Neuronal stem cell (in vitro differentiated cells): ENCODE data around the gene NFATC3.

Experiments used
- DNase-seq: peaks from one replicate; pipeline ENCODE4 v3.0.0-alpha.2; 2013; ENCODE audit warnings: low spot score
- H2AFZ ChIP-seq: one replicate; pipeline ENCODE4 v1.6.1; 2013; ENCODE audit warnings: mild to moderate bottlenecking, low read length, inconsistent platforms
- H2AK5ac ChIP-seq: 2 replicates; pipeline ENCODE4 v1.6.1; 2013; ENCODE audit warnings: low read depth, mild to moderate bottlenecking, inconsistent platforms, low read length, moderate library complexity, mixed read lengths
- H2BK120ac ChIP-seq: 2 replicates; pipeline ENCODE4 v1.6.1; 2013; ENCODE audit warnings: low read depth, mild to moderate bottlenecking, inconsistent platforms, low read length, moderate library complexity, mixed read lengths
- H2BK12ac ChIP-seq: one replicate; pipeline ENCODE4 v1.6.1; 2013; ENCODE audit warnings: low read length, inconsistent platforms
- H2BK15ac ChIP-seq: 2 replicates; pipeline ENCODE4 v1.6.1; 2013; ENCODE audit warnings: mild to moderate bottlenecking, low read length, inconsistent platforms, mixed read lengths
- H2BK5ac ChIP-seq: one replicate; pipeline ENCODE4 v1.6.1; 2013; ENCODE audit warnings: inconsistent platforms, mild to moderate bottlenecking, low read length, moderate library complexity
- H3K14ac ChIP-seq: one replicate; pipeline ENCODE4 v1.6.1; 2013; ENCODE audit warnings: low read length, inconsistent platforms
- H3K18ac ChIP-seq: 2 replicates; pipeline ENCODE4 v1.6.1; 2013; ENCODE audit warnings: low read length, inconsistent platforms
- H3K23ac ChIP-seq: 2 replicates; pipeline ENCODE4 v1.6.1; 2013; ENCODE audit warnings: low read depth, mild to moderate bottlenecking, mixed read lengths, low read length, inconsistent platforms; ENCODE audit not compliant: poor library complexity
- H3K27ac ChIP-seq: replicated peaks from 3 replicates; pipeline ENCODE4 v1.5.1; 2013; ENCODE audit warnings: low read length, inconsistent platforms
- H3K27me3 ChIP-seq, 3 experiments: 2 replicates each; pipeline ENCODE4 v1.6.1; 2013; ENCODE audit warnings: low read length in 3 of 3, mild to moderate bottlenecking in 2 of 3, inconsistent platforms in 1 of 3, low read depth in 1 of 3, mixed read lengths in 1 of 3, moderate library complexity in 1 of 3; ENCODE audit not compliant: control insufficient read depth in 3 of 3, insufficient read depth in 3 of 3
- H3K36me3 ChIP-seq, 2 donors: replicated peaks in 1 of 2; 2 replicates each; pipeline ENCODE4 v1.6.1; 2013; ENCODE audit warnings: low read length in 2 of 2; ENCODE audit not compliant: control insufficient read depth in 2 of 2, insufficient read depth in 2 of 2
- H3K4ac ChIP-seq: 2 replicates; pipeline ENCODE4 v1.6.1; 2013; ENCODE audit warnings: inconsistent platforms, mild to moderate bottlenecking, low read length, moderate library complexity
- H3K4me1 ChIP-seq, 2 donors: 1 replicate in 1 of 2; 2 replicates in 1 of 2; pipeline ENCODE4 v1.6.1; 2013; ENCODE audit warnings: low read length in 2 of 2, low read depth in 1 of 2; ENCODE audit not compliant: control insufficient read depth in 2 of 2, insufficient read depth in 1 of 2
- H3K4me2 ChIP-seq: one replicate; pipeline ENCODE4 v1.6.1; 2013; ENCODE audit warnings: mild to moderate bottlenecking, low read length, inconsistent platforms; ENCODE audit not compliant: insufficient read depth, poor library complexity, severe bottlenecking
- H3K4me3 ChIP-seq, 2 donors: 2 replicates each; pipeline ENCODE4 v1.5.1; 2013; ENCODE audit warnings: low read length in 2 of 2, mild to moderate bottlenecking in 2 of 2, inconsistent platforms in 1 of 2, moderate library complexity in 1 of 2
- H3K79me1 ChIP-seq: one replicate; pipeline ENCODE4 v1.6.1; 2013; ENCODE audit warnings: low read depth, mild to moderate bottlenecking, inconsistent platforms, low read length, moderate library complexity
- H3K9ac ChIP-seq: one replicate; pipeline ENCODE4 v1.6.1; 2013; ENCODE audit warnings: mild to moderate bottlenecking, low read depth, low read length, inconsistent platforms; ENCODE audit not compliant: poor library complexity
- H3K9me3 ChIP-seq, 2 donors: replicated peaks in 1 of 2; 2 replicates each; pipeline versions ENCODE3 to v1.6.1; 2013; ENCODE audit warnings: low read length in 2 of 2, mild to moderate bottlenecking in 2 of 2, inconsistent platforms in 1 of 2, low read depth in 1 of 2, mixed read lengths in 1 of 2, moderate library complexity in 1 of 2; ENCODE audit not compliant: control insufficient read depth in 2 of 2, insufficient read depth in 1 of 2
- H4K8ac ChIP-seq: one replicate; pipeline ENCODE4 v1.6.1; 2013; ENCODE audit warnings: low read depth, mild to moderate bottlenecking, inconsistent platforms, low read length, moderate library complexity
- H4K91ac ChIP-seq: one replicate; pipeline ENCODE4 v1.6.1; 2013; ENCODE audit warnings: low read length, low read depth, mild to moderate bottlenecking, inconsistent platforms; ENCODE audit not compliant: poor library complexity
- WGBS, 2 donors: extraction: QIAGEN DNeasy Blood & Tissue Kit; methylation state at CpG; one replicate each; pipeline ENCODE4 v1.1.7; 2013; ENCODE audit warnings: missing lambda C conversion rate in 2 of 2, mixed read lengths in 1 of 2; ENCODE audit not compliant: insufficient read length in 2 of 2, insufficient replicate concordance in 1 of 2; ENCODE audit errors: extremely low coverage in 2 of 2; 5-methylcytosine and 5-hydroxymethylcytosine counted together

The NFATC3 gene

DNA sequence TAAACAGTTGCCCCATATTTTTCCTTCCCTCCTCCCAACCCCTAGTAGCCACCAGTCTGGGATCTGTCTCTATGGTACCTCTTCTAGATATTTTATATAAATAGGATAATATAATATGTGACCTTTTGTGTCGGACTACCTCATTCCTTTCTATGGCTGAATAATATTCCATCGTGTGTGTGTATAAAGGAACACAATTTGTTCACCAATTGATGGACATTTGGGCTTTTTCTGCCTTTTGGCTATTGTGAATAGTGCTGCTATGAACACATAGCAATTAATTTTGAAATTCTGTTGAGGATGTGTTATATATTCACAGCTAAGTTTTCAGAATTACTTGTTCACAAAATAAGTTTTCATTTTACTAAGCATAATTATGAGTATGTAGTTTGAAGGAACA is 2.5 kb downstream of the NFATC3 start:
- no peak overlapping the region for H3K14ac ChIP-seq
- H3K4me2 ChIP-seq = no peak overlapping the region
- H3K4me1 ChIP-seq = peaks cover 7 to 19% of the 10 kb centered on the region in 2 donors
- no peak overlapping the region for H2BK15ac ChIP-seq
- no CpG with 5 or more reads among the region's 2 CpGs for WGBS, 2 donors
- no peak overlapping the region for H3K9ac ChIP-seq
- no peak overlapping the region for H2BK12ac ChIP-seq
- no peaks in the 10 kb centered on the region for H3K9me3 ChIP-seq
- H4K91ac ChIP-seq = no peak overlapping the region
- H3K23ac ChIP-seq = no peak overlapping the region
- H3K4ac ChIP-seq = no peak overlapping the region
- DNase-seq = no peak
- no peaks in the 10 kb centered on the region for H3K27me3 ChIP-seq
- H2BK120ac ChIP-seq = no peak overlapping the region
- no peaks in the 10 kb centered on the region for H3K36me3 ChIP-seq
- no peak overlapping the region for H2BK5ac ChIP-seq
- no peak overlapping the region for H2AK5ac ChIP-seq
- no peak overlapping the region for H4K8ac ChIP-seq
- peaks cover 1% of the 10 kb centered on the region for H3K79me1 ChIP-seq
- H3K18ac ChIP-seq = no peak overlapping the region
- peak overlapping the region in 1 of 2 donors; percentile 96 for H3K4me3 ChIP-seq
- H3K27ac ChIP-seq = no peak overlapping the region
- H2AFZ ChIP-seq = no peak overlapping the region

DNA sequence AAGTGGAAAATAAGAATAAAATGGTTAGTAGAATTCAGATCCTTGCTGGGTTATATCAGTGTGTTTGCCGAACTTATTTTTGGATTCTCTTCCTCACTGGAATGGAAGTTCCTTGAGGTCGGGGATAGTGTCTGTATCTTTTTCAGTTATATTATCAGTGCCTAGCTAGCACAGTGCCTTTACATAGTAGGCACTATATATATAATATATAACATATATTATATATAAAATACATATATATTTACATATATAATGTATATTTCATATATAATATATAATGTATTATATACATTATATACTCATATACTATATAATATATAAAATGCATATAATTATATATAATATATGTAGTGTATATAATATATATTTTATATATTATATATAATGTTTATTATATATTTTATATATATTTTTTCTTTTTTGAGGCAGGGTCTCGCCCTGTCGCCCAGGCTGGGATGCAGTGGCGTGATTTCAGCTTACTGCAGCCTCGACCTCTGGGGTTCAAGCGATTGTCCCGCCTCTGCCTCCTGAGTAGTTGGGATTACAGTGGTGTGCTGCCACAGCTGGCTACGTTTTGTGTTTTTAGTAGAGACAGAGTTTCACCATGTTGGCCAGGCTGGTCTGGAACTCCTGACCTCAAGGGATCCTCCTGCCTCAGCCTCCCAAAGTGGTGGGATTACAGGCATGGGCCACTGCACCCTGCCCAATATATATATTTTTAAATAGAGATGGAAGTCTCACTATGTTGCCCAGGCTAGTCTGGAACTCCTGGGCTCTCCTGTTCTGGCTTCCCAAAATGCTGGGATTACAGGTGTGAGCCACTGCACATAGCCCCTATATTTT is 3.2 kb downstream of the NFATC3 start:
- Histone ChIP-seq H3K18ac (no peak overlapping the region), H3K23ac (no peak overlapping the region), H3K4me2 (no peak overlapping the region), H2AFZ (no peak overlapping the region), H3K27ac (no peak overlapping the region), H3K14ac (no peak overlapping the region), H4K91ac (no peak overlapping the region), H3K36me3 (no peaks in the 10 kb centered on the region), H2BK12ac (no peak overlapping the region), H3K4me1 (peaks cover 7 to 16% of the 10 kb centered on the region in 2 donors), H2AK5ac (no peak overlapping the region), H3K4me3 (no peak overlapping the region), H2BK15ac (no peak overlapping the region), H3K9me3 (no peaks in the 10 kb centered on the region), H3K9ac (no peak overlapping the region), H2BK5ac (no peak overlapping the region), H3K27me3 (no peaks in the 10 kb centered on the region), H2BK120ac (no peak overlapping the region), H3K79me1 (peaks cover 1% of the 10 kb centered on the region), H4K8ac (no peak overlapping the region), H3K4ac (no peak overlapping the region)
- no peak for DNase-seq
- WGBS, 2 donors = no CpG with 5 or more reads among the region's 9 CpGs

DNA sequence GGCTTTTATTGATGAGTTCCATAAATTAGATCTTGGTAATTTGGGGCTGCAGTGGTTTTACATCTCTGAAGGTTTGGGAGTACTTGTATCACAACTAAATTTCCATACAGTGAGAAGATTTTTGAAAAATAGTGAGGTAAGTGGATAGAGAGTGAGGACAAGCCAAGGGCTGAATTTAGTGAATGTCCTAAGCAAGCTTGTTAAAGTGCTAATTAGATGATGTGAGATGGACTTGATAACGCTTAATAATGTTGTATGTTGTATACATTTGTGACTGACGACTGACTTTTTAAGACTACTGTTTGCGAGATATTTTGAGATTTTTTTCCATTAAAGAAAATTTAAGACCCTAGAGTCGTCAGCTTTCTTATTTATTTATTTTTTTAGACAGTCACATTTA is 3.9 kb downstream of the NFATC3 start:
- no peak overlapping the region for H2BK5ac ChIP-seq
- H2BK15ac ChIP-seq = no peak overlapping the region
- H3K4ac ChIP-seq = no peak overlapping the region
- H3K9ac ChIP-seq = no peak overlapping the region
- no peak overlapping the region for H3K4me3 ChIP-seq
- no peak overlapping the region for H3K18ac ChIP-seq
- H3K36me3 ChIP-seq = no peaks in the 10 kb centered on the region
- H2BK12ac ChIP-seq = no peak overlapping the region
- no peak overlapping the region for H3K23ac ChIP-seq
- peaks cover 3 to 9% of the 10 kb centered on the region in 2 donors for H3K4me1 ChIP-seq
- no peak overlapping the region for H2AFZ ChIP-seq
- peaks cover 1% of the 10 kb centered on the region for H3K79me1 ChIP-seq
- no peak overlapping the region for H3K27ac ChIP-seq
- no peak overlapping the region for H3K14ac ChIP-seq
- H2AK5ac ChIP-seq = no peak overlapping the region
- DNase-seq = no peak
- no peaks in the 10 kb centered on the region for H3K27me3 ChIP-seq
- H4K8ac ChIP-seq = no peak overlapping the region
- no peak overlapping the region for H4K91ac ChIP-seq
- no peak overlapping the region for H2BK120ac ChIP-seq
- no peaks in the 10 kb centered on the region for H3K9me3 ChIP-seq
- no peak overlapping the region for H3K4me2 ChIP-seq
- no CpG with 5 or more reads among the region's 4 CpGs for WGBS, 2 donors

DNA sequence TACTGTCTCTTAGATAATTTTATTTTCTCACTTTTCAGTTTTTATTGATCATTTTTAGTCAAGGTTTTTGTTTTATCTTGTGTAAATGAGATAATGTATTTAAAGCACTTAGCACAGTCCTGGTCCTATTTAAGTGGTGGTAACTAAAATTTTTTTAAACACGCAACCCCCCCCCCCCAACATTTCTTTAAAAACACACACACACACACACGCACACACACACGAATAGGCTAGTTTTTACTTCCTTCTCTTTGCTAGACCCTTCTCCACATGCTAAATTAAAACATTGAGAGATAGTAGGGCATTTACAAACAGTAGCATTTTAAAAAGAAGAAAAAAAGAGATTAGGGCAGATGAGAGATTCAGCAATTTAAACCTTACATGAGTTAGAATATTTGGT is 5.0 kb downstream of the NFATC3 start:
- H3K4ac ChIP-seq = no peak overlapping the region
- no peak overlapping the region for H3K18ac ChIP-seq
- H3K79me1 ChIP-seq = peaks cover 1% of the 10 kb centered on the region
- no peak overlapping the region for H3K4me2 ChIP-seq
- no peaks in the 10 kb centered on the region for H3K36me3 ChIP-seq
- WGBS, 2 donors = 100% methylated on average over 1 of the region's 3 CpGs; no CpG with 5 or more reads in 1 of the 2 donors
- no peak overlapping the region for H2AK5ac ChIP-seq
- H3K27me3 ChIP-seq = no peaks in the 10 kb centered on the region
- H3K4me3 ChIP-seq = no peak overlapping the region
- no peak overlapping the region for H3K14ac ChIP-seq
- DNase-seq = no peak
- no peak overlapping the region for H2BK5ac ChIP-seq
- no peak overlapping the region for H4K8ac ChIP-seq
- no peaks in the 10 kb centered on the region for H3K9me3 ChIP-seq
- no peak overlapping the region for H3K23ac ChIP-seq
- no peak overlapping the region for H2BK120ac ChIP-seq
- H2AFZ ChIP-seq = no peak overlapping the region
- no peak overlapping the region for H3K27ac ChIP-seq
- H4K91ac ChIP-seq = no peak overlapping the region
- H2BK15ac ChIP-seq = no peak overlapping the region
- H2BK12ac ChIP-seq = no peak overlapping the region
- no peak overlapping the region for H3K9ac ChIP-seq
- H3K4me1 ChIP-seq = peaks cover 0 to 6% of the 10 kb centered on the region in 2 donors
